GM18951 (cell line): ENCODE results near the gene MYT1.
"Not testable (repeated sequence)": the region's sequence is repeated elsewhere in the genome, so short reads cannot be mapped to it uniquely, and the experiment has no call there.

Experiments used
- POLR2A ChIP-seq: IDR thresholded peaks from 4 replicates; pipeline ENCODE4 v1.6.1; 2011; ENCODE audit warnings: mild to moderate bottlenecking; ENCODE audit not compliant: insufficient read length, insufficient read depth; ENCODE audit errors: extremely low read depth
- in situ Hi-C: fragments of 300-500 bp; cut with MboI; formaldehyde crosslinking; loops from one replicate; pipeline ENCODE4 v1.12.0; 2022; ENCODE audit warnings: low sequenced_read_pairs, mixed read lengths, inconsistent platforms; ENCODE audit not compliant: unreplicated experiment

MYT1 gene

DNA sequence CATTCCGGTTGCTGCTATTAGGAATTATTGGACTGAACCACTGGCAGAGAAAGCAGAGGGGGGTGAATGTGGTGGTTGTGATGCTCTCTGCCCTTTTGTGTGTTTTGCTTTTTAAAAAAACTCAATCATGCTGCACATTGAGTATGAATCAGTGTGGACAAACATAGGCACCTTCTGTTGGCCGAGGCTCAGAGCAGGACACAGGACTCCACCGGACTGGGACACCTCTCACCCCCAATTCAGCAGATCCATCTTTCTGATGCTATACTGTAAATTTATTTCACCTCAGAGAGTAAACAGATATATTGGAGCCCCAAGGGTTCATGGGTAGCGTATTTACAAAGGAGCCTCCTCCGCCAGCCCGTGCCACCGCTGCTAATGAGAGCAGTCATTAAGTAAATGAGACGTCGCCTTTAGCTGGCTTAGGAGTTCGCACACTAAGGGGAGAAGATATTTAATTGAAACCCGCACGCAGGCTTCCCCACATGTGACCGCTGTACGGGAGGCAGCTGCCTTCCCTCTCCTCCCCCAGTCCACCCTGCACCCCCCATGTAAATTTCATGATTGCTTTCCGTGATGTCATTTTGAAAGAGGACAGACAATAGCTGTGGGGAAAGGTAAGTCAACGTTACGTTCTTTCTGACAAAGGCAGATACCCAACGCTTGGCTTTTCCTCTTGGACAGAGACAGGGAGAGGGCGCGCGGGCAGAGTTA, at the start of gene MYT1:
TSS of gene MYT1 (plus strand) at position 330 of the 714 bp plus-strand sequence. CDS start 34,410 bp downstream, outside the sequence.
- in situ Hi-C loops = no loop called here

GRCh38 chr20:64115171-64115911, 48.9 kb upstream of the MYT1 start:
- in situ Hi-C loops = no loop called here
- no peak for TF ChIP-seq POLR2A

More for the DNA sequence above, at the start of gene MYT1:
- TF ChIP-seq POLR2A = no peak

DNA sequence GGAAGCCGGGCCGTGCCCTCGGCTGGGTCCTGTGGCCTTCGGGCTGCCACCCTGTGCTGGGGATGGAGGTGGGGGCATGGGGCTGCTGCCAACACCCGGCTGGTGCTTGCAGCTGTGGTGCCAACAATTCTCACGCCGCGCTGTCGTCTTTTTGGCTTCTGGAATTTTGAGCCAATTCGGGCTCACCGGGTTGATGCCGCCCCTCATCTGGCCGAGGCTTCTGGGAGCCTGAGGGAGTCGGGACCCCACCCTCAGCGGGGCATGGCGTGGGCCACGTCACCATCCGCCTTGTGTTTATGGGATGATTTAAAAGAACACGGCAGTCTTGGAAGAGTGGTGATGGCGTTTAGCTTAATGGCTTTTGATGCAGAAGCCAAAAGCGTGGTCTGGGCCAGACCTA, 48.2 kb upstream of the MYT1 start:
- in situ Hi-C loops = no loop called here
- no peak for TF ChIP-seq POLR2A

- TF ChIP-seq POLR2A = no peak
- in situ Hi-C loops = no loop called here
These were observed 47.5 kb upstream of the MYT1 start for GRCh38 chr20:64116541-64117431.

- in situ Hi-C loops = not testable (repeated sequence)
These were observed 46.8 kb upstream of the MYT1 start for GRCh38 chr20:64117432-64117777.

- in situ Hi-C loops = no loop called here
- no peak for TF ChIP-seq POLR2A
These were observed 45.0 kb upstream of the MYT1 start for GRCh38 chr20:64119301-64119680.

GRCh38 chr20:64119681-64120341, 44.4 kb upstream of the MYT1 start:
- in situ Hi-C loops = no loop called here
- TF ChIP-seq POLR2A = no peak

GRCh38 chr20:64121586-64121985, 42.7 kb upstream of the MYT1 start:
- in situ Hi-C loops = no loop called here
- no peak for TF ChIP-seq POLR2A

DNA sequence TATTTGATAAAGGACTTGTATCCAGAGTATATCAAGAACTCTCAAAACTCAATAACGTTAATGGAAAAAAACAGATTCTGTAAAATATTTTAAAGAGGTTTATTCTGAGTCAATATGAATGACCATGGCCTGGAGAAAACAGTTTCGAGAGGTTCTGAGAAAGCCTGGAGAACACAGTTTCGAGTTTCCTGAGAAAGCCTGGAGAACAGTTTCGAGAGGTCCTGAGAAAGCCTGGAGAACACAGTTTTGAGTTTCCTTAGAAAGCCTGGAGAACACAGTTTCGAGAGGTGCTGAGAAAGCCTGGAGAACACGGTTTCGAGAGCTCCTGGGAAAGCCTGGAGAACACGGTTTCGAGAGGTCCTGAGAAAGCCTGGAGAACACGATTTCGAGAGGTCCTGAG, 41.3 kb upstream of the MYT1 start:
- in situ Hi-C loops = not testable (repeated sequence)

DNA sequence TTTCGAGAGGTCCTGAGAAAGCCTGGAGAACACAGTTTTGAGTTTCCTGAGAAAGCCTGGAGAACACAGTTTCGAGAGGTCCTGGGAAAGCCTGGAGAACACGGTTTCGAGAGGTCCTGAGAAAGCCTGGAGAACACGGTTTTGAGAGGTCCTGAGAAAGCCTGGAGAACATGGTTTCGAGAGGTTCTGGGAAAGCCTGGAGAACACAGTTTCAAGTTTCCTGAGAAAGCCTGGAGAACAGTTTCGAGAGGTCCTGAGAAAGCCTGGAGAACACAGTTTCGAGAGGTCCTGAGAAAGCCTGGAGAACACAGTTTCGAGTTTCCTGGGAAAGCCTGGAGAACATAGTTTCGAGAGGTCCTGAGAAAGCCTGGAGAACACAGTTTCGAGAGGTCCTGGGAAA, 40.7 kb upstream of the MYT1 start:
- in situ Hi-C loops = not testable (repeated sequence)

- in situ Hi-C loops = no loop called here
- no peak for TF ChIP-seq POLR2A
These were observed 35.0 kb upstream of the MYT1 start for GRCh38 chr20:64129146-64129782.

GRCh38 chr20:64130271-64130670, 34.0 kb upstream of the MYT1 start:
- no peak for TF ChIP-seq POLR2A
- in situ Hi-C loops = no loop called here

- in situ Hi-C loops = no loop called here
- no peak for TF ChIP-seq POLR2A
These were observed 33.4 kb upstream of the MYT1 start for GRCh38 chr20:64130876-64131275.

GRCh38 chr20:64131406-64131805, 32.8 kb upstream of the MYT1 start:
- in situ Hi-C loops = no loop called here

More at GRCh38 chr20:64131406-64131805, 32.8 kb upstream of the MYT1 start:
- TF ChIP-seq POLR2A = no peak
